Endothelial cell of umbilical vein (primary cell): ENCODE results near the gene AADACL4. TPM values are rescaled to one million over a fixed set of nuclear protein-coding genes. Genes with fewer than 3 reads are reported as not detected.

Experiments
- BruUV-seq: library from RNA; stranded (reverse); fragments of 400-500 nt; replicated peaks from 2 replicates; lab custom pipeline; 2021; lab: Mats Ljungman, UMichigan
- CTCF ChIA-PET: fragments of 300-600, 350-600 bp; sonication (Branson Sonifier 250); formaldehyde crosslinking; loops from one replicate; lab custom pipeline; 2021; ENCODE audit warnings: antibody characterized with exemption, inconsistent platforms; lab: Charles Lee
- POLR2A ChIA-PET: fragments of 300-600, 350-600 bp; sonication (Branson Sonifier 250); formaldehyde crosslinking; loops from one replicate; lab custom pipeline; 2021; ENCODE audit warnings: antibody characterized with exemption, inconsistent platforms; lab: Charles Lee
- DNase-seq: peaks from one replicate; pipeline ENCODE4 v3.0.0-alpha.2; 2011; ENCODE audit warnings: low read depth, low spot score
- FAIRE-seq: peaks from 2 replicates; lab custom pipeline; 2011; peaks lifted over from hg19 to GRCh38; lab: Jason Lieb, UNC
- H2AFZ ChIP-seq: 2 replicates; pipeline ENCODE4 v1.6.0; 2012; ENCODE audit warnings: low read depth, low read length, control low read depth, inconsistent platforms
- H3K27ac ChIP-seq: 2 replicates; pipeline ENCODE4 v1.5.1; 2011; ENCODE audit warnings: low read depth, mild to moderate bottlenecking, control low read depth, low read length, moderate library complexity; ENCODE audit not compliant: insufficient read depth
- H3K27me3 ChIP-seq, 2 experiments: 2 replicates each; pipeline versions ENCODE4 v1.6.0 to v1.6.1; 2011; ENCODE audit warnings: low read length in 2 of 2, mixed read lengths in 1 of 2; ENCODE audit not compliant: control insufficient read depth in 2 of 2, insufficient read depth in 2 of 2
- H3K36me3 ChIP-seq, 2 experiments: 2 replicates in 1 of 2; 3 replicates in 1 of 2; pipeline ENCODE4 v1.5.1; 2011; ENCODE audit warnings: low read length in 2 of 2, mild to moderate bottlenecking in 1 of 2, moderate library complexity in 1 of 2; ENCODE audit not compliant: control insufficient read depth in 2 of 2, insufficient read depth in 2 of 2; ENCODE audit errors: extremely low read depth in 1 of 2
- H3K4me1 ChIP-seq: 3 replicates; pipeline ENCODE4 v1.5.1; 2011; ENCODE audit warnings: mild to moderate bottlenecking, low read length; ENCODE audit not compliant: control insufficient read depth, insufficient read depth; ENCODE audit errors: extremely low read depth
- H3K4me2 ChIP-seq: 2 replicates; pipeline ENCODE4 v1.6.1; 2011; ENCODE audit warnings: low read length, control low read depth, mixed read lengths; ENCODE audit not compliant: insufficient read depth
- H3K4me3 ChIP-seq, 3 experiments: fragments of 200-600 bp in 1 of 3; sonication (generic), shearing (Covaris generic) in 1 of 3; replicated peaks in 1 of 3; 2 replicates each; pipeline ENCODE4 v1.5.1; 2011 to 2016; ENCODE audit warnings: control low read depth in 3 of 3, low read length in 3 of 3, mild to moderate bottlenecking in 2 of 3, inconsistent platforms in 1 of 3, low read depth in 1 of 3, moderate library complexity in 1 of 3; ENCODE audit not compliant: insufficient read depth in 1 of 3
- H3K79me2 ChIP-seq: 2 replicates; pipeline ENCODE4 v1.6.0; 2012; ENCODE audit warnings: low read length, inconsistent platforms; ENCODE audit not compliant: control insufficient read depth, insufficient read depth
- H3K9ac ChIP-seq: replicated peaks from 2 replicates; pipeline ENCODE3; 2011; ENCODE audit warnings: low read length, control low read depth; ENCODE audit not compliant: insufficient read depth; ENCODE audit errors: extremely low read depth
- H3K9me1 ChIP-seq: replicated peaks from 3 replicates; pipeline ENCODE4 v1.6.0; 2011; ENCODE audit warnings: mild to moderate bottlenecking, low read length; ENCODE audit not compliant: control insufficient read depth, insufficient read depth; ENCODE audit errors: extremely low read depth
- H3K9me3 ChIP-seq: replicated peaks from 2 replicates; pipeline ENCODE4 v1.5.1; 2012; ENCODE audit warnings: low read length, inconsistent platforms; ENCODE audit not compliant: control insufficient read depth, insufficient read depth
- H4K20me1 ChIP-seq: replicated peaks from 2 replicates; pipeline ENCODE3; 2011; ENCODE audit warnings: mild to moderate bottlenecking, low read length; ENCODE audit not compliant: control insufficient read depth, insufficient read depth; ENCODE audit errors: extremely low read depth
- EZH2 ChIP-seq: IDR thresholded peaks from 2 replicates; pipeline ENCODE4 v1.6.1; 2012; ENCODE audit warnings: borderline replicate concordance, low read depth, mild to moderate bottlenecking, moderate library complexity, low read length, inconsistent platforms; ENCODE audit not compliant: severe bottlenecking
- FOS ChIP-seq: IDR thresholded peaks from 2 replicates; pipeline ENCODE4 v1.6.1; 2011; ENCODE audit warnings: mild to moderate bottlenecking, low read length, moderate library complexity, borderline replicate concordance; ENCODE audit not compliant: insufficient read depth
- GATA2 ChIP-seq: IDR thresholded peaks from 2 replicates; pipeline ENCODE4 v1.7.0; 2011; ENCODE audit warnings: low read depth, mild to moderate bottlenecking, moderate library complexity, mixed read lengths, low read length; ENCODE audit not compliant: insufficient read length, insufficient read depth
- JUN ChIP-seq: IDR thresholded peaks from 2 replicates; pipeline ENCODE4 v1.6.1; 2011; ENCODE audit warnings: borderline replicate concordance, low read depth; ENCODE audit not compliant: insufficient read length, insufficient read depth
- MYC ChIP-seq: IDR thresholded peaks from one replicate; pipeline ENCODE4 v1.6.1; 2011; ENCODE audit warnings: mild to moderate bottlenecking, low read depth, low read length
- POLR2A ChIP-seq: IDR thresholded peaks from 2 replicates; pipeline ENCODE4 v1.6.1; 2012; ENCODE audit warnings: low read depth, mild to moderate bottlenecking, control low read depth, low read length
- POLR2AphosphoS5 ChIP-seq: IDR thresholded peaks from 2 replicates; pipeline ENCODE4 v1.6.1; 2012; ENCODE audit warnings: low read depth, mild to moderate bottlenecking, control low read depth, low read length, moderate library complexity; ENCODE audit not compliant: insufficient read depth
- dilution Hi-C: fragments of 300-500 bp; cut with MboI; formaldehyde crosslinking; loops from one replicate; pipeline ENCODE4 v1.15.0; 2019; ENCODE audit warnings: low sequenced_read_pairs; ENCODE audit not compliant: extremely low pct_ligation_motif_present
- intact Hi-C: fragments of 100-400 bp; cut with micrococcal nuclease; formaldehyde crosslinking; loops from one replicate; pipeline ENCODE4 v1.10.0; 2022
- polyA plus RNA-seq, 4 experiments: library from polyadenylated mRNA; depleted of rRNA in 3 of 4; stranded (reverse) in 3 of 4; unstranded in 1 of 4; fragments of >200 nt; gene quantifications; 2 replicates each; pipeline versions ENCODE4 v1.2.1 to v1.2.3, GENCODE V29; 2011 to 2012; ENCODE audit warnings: missing spikeins in 1 of 4
- total RNA-seq: library from RNA; stranded (reverse); gene quantifications from 2 replicates; pipeline ENCODE4 v1.2.3, GENCODE V29; 2021
- TF ChIP-seq, protein P1 (sequence below), 2 donors: IDR thresholded peaks; 1 replicate in 1 of 2; 2 replicates in 1 of 2; pipeline ENCODE4 v1.5.1; 2011; ENCODE audit warnings: low read length in 2 of 2, mild to moderate bottlenecking in 2 of 2, moderate library complexity in 2 of 2, control low read depth in 1 of 2, inconsistent platforms in 1 of 2, low read depth in 1 of 2; ENCODE audit not compliant: insufficient read depth in 1 of 2; ENCODE audit errors: extremely low read depth in 1 of 2
- TF ChIP-seq, protein P2 (sequence below): IDR thresholded peaks from 2 replicates; pipeline ENCODE4 v1.6.1; 2011; ENCODE audit not compliant: insufficient read depth, insufficient read length

AADACL4 gene
- total and polyA plus RNA-seq, 2 donors (not counting 3 experiments of a cell fraction or from before 2014, with no cell fraction given): not detected

DNA sequence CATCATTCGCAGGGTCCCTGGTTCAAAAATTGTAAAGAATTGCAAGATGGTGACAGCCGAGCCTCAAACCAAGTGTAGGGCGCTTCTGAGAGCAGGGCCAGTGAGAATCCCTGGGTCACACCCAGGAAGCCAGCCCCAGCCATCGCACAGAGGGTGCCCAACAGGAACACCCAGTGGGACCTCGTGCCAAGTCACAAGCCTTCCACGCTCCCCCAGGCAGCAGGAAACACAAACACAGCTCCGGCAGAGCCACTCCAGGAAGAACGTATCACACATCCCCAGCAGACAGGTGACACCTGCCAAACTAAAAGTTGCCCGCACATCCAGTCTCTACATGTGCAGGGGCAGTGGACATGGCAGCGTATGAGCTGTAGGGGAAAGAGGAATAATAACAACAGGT is 46.1 kb upstream of the AADACL4 start:
- Histone ChIP-seq H4K20me1 (no peaks in the 10 kb centered on the region), H3K9ac (no peak overlapping the region), H3K36me3 (no peaks in the 10 kb centered on the region), H3K9me1 (no peaks in the 10 kb centered on the region), H3K9me3 (no peaks in the 10 kb centered on the region), H3K4me3 (no peak overlapping the region), H3K79me2 (no peaks in the 10 kb centered on the region), H3K27me3 (no peaks in the 10 kb centered on the region), H3K4me1 (peaks cover 44% of the 10 kb centered on the region), H3K27ac (no peak overlapping the region), H2AFZ (no peak overlapping the region), H3K4me2 (no peak overlapping the region)
- dilution Hi-C loops (no loop called here), intact Hi-C loops (loop anchor here (5.0 kb wide), 1 partner anchor 55 kb away; no protein-coding TSS in a partner anchor)
- no peak for FAIRE-seq
- no TSS peak for BruUV-seq
- no peak for DNase-seq
- POLR2A ChIA-PET: no interaction called here
- CTCF ChIA-PET: interaction anchor here (2.2 kb wide), 1 partner anchor 21 kb away, joined by 18 read pairs; the partner anchor contains the start of gene DHRS3
- TF ChIP-seq, protein P1, sequence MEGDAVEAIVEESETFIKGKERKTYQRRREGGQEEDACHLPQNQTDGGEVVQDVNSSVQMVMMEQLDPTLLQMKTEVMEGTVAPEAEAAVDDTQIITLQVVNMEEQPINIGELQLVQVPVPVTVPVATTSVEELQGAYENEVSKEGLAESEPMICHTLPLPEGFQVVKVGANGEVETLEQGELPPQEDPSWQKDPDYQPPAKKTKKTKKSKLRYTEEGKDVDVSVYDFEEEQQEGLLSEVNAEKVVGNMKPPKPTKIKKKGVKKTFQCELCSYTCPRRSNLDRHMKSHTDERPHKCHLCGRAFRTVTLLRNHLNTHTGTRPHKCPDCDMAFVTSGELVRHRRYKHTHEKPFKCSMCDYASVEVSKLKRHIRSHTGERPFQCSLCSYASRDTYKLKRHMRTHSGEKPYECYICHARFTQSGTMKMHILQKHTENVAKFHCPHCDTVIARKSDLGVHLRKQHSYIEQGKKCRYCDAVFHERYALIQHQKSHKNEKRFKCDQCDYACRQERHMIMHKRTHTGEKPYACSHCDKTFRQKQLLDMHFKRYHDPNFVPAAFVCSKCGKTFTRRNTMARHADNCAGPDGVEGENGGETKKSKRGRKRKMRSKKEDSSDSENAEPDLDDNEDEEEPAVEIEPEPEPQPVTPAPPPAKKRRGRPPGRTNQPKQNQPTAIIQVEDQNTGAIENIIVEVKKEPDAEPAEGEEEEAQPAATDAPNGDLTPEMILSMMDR (IDR thresholded peaks at IDR 0.05; ENCODE audit: extremely low read depth in 1 of 2, insufficient read depth in 1 of 2, low read depth in 1 of 2, low read length in 2 of 2): no peak
- TF ChIP-seq FOS (no peak), GATA2 (no peak), JUN (no peak), POLR2AphosphoS5 (no peak), MYC (no peak), EZH2 (no peak), POLR2A (no peak)
- TF ChIP-seq, protein P2, sequence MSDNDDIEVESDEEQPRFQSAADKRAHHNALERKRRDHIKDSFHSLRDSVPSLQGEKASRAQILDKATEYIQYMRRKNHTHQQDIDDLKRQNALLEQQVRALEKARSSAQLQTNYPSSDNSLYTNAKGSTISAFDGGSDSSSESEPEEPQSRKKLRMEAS: no peak
